Measurements from ENCODE around the gene BLOC1S6. TPM values are rescaled to one million over a fixed set of nuclear protein-coding genes. Genes with fewer than 3 reads are reported as not detected.

The BLOC1S6 gene
- total RNA-seq, result 61.1 and 72.9 TPM in 2 replicates

GRCh38 chr15:45587095-45587862, at the start of gene BLOC1S6:
Gene BLOC1S6, plus strand, starts transcription at chr15:45587379. Its CDS starts 65 bp downstream, at chr15:45587444.

GRCh38 chr15:45634432-45635190, 47.4 kb downstream of the BLOC1S6 start, which contains the start of gene SQOR:
Gene SQOR, plus strand, starts transcription at chr15:45635029. Its CDS starts 23,895 bp downstream, at chr15:45658924.

Small RNA genes lying within 50 kb of the gene (small RNA-seq; reads per million reads assigned to genes)
- gene DPPA5P2 (not detected), gene RF00019 (not detected)

Other genes starting within 250 kb of the BLOC1S6 start
- 0.65 and 1.2 TPM in 2 replicates for gene GATM, start 208.8 kb upstream of the BLOC1S6 start, total RNA-seq
- 5.9 and 6.4 TPM in 2 replicates for gene SLC30A4, start 64.6 kb upstream of the BLOC1S6 start, total RNA-seq
- 60.1 and 90.5 TPM in 2 replicates for gene SQOR, start 47.6 kb downstream of the BLOC1S6 start, total RNA-seq